HG03045 (cell line): ENCODE results near the gene AXL.

Experiments used
- ATAC-seq: cut with Tn5 transposase; IDR thresholded peaks from one replicate; pipeline ENCODE4 v1.9.1; 2021; ENCODE audit warnings: mild to moderate bottlenecking, moderate library complexity; ENCODE audit not compliant: unreplicated experiment

Gene AXL

GRCh38 chr19:41233748-41234240 lies 14.8 kb downstream of the AXL start:
- ATAC-seq: no peak

- no peak for ATAC-seq
Measured at GRCh38 chr19:41234512-41235168, 15.6 kb downstream of the AXL start.

- no peak for ATAC-seq
Measured at GRCh38 chr19:41235480-41235879, 16.5 kb downstream of the AXL start.

DNA sequence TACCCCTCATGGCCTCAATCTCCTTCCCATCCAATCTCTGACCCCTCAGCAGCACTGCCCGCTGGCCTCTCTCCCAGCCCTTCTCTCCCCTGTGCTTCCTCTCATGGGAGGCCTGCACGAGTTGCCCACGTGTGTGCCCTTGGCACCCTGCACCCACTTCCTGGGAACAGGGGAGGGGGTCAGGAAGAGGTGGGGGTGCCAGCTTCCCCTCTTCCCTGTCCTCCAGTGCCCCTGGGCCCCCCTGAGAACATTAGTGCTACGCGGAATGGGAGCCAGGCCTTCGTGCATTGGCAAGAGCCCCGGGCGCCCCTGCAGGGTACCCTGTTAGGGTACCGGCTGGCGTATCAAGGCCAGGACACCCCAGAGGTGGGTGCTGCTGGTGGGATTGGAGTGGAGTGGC lies 19.2 kb downstream of the AXL start:
- no peak for ATAC-seq

- no peak for ATAC-seq
Measured at GRCh38 chr19:41239363-41239762, 20.3 kb downstream of the AXL start.

DNA sequence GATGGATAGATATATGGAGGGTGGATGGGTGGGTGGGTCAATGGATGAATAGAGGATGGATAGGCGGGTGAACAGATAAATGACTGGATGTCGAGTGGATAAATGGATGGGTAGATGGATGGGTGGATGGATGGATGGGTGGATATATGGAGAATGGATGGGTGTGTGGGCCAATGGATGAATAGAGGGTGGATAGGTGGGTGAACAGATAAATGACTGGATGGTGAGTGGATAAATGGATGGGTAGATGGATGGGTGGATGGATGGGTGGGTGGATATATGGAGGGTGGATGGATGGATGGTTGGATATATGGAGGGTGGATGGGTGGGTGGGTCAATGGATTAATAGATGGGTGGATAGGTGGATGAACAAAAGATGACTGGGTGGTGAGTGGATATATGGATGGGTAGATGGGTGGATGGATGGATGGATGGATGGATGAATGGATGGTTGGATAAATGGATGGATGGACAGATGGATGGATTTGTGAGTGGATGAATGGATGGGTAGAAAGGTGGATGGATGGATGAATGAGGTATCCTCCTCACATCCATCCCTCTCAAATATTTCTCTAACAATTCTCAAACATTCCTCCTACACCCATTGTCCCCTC lies 21.0 kb downstream of the AXL start:
- no peak for ATAC-seq

DNA sequence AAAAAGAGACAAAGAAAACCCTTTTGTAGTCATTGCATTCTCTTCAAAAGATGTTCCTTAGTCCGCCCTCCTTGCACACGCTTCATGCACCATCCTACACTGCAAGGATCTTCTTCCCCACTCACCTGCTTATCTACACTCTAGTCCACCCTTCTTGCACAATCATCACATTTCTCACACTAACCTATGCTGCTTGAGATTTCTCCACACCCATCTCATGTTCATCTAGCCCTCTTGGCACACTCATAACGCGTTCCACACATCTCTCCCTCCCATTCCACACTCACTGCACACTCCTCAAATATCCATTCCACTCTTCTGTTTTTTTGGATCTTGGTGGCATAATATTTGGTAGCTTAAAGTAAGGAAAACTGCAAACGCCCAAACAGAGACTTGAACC lies 22.8 kb downstream of the AXL start:
- ATAC-seq: no peak

DNA sequence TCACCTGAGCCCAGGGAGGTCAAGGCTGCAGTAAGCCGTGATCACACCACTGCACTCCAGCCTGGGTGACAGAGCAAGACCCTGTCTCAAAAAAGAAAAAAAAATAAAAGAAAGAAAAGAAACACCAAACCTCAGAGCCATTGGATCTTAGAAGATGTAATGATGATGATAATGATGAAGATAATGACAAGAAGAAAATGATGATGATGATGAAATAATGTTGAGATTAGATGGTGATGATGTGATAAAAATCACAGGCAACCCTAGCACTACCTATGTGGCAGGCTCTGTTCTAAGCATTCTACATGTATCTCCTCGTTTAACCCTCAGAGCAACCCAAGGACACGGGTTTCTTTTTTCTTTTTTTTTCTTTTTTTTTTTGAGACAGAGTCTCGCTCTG lies 25.1 kb downstream of the AXL start:
- ATAC-seq: no peak

GRCh38 chr19:41245843-41246242 lies 26.8 kb downstream of the AXL start:
- ATAC-seq: no peak

GRCh38 chr19:41248895-41249294 lies 29.9 kb downstream of the AXL start:
- no peak for ATAC-seq

DNA sequence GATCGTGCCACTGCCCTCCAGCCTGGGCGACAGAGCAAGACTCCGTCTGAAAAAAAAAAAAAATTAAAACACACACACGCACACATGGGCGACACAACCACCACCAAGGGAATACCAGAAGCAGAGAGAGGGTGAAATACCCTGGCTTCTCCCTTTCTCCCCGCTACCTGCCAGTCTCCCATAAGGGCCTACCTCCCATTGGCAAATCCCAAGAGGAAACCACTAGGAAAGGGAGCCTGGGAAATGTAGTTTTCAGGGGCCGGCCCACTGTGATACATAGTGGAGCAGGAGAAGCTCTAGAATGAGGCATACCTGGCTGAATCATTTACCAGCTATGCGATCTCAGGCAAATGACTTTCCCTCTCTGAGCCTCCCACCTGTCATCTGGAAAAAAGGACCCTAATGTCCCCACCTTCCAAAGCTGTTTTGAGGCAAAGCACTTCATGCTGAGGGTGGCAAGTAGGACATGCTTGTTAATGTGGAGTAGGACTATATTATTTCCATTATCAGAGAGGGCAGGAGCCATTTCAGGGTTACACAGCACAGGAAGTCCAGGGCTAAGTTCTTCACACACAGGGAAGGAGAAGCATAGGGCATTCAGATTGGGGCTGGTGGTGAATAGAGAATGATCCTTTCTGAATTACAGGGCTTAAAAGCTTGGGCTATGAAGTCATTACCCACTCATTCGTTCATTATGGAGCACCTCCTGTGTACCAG lies 30.8 kb downstream of the AXL start:
- ATAC-seq: no peak

- ATAC-seq: no peak
Measured at GRCh38 chr19:41253660-41254059, 34.6 kb downstream of the AXL start.

- no peak for ATAC-seq
Measured at GRCh38 chr19:41255171-41255570, 36.1 kb downstream of the AXL start.

DNA sequence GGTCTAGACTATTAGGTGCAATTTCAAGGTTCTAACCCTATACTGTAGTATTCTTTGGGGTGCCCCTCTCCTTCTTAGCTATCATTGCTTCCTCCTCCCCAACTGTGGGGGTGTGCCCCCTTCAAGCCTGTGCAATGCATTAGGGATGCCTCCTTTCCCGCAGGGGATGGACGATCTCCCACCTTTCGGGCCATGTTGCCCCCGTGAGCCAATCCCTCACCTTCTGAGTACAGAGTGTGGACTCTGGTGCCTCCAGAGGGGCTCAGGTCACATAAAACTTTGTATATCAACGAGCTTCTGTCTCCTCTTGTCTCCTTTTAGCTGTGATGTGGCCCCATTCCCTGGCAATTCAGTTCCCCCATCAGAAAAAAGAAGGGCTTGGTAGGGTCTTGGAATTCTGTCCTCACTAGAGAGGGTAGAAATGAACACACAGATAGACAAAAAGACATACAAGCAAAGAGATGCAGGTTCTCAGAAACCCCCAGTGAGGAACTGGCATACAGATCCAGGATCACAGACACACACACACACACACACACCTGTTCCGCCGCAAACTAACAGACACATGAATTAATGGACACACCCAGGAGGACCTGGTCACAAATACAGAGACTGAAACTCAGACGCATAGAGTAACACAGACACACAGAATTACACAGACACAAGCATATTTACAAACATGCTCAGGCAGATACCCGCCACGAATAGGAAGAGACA lies 42.6 kb downstream of the AXL start:
- ATAC-seq: no peak

DNA sequence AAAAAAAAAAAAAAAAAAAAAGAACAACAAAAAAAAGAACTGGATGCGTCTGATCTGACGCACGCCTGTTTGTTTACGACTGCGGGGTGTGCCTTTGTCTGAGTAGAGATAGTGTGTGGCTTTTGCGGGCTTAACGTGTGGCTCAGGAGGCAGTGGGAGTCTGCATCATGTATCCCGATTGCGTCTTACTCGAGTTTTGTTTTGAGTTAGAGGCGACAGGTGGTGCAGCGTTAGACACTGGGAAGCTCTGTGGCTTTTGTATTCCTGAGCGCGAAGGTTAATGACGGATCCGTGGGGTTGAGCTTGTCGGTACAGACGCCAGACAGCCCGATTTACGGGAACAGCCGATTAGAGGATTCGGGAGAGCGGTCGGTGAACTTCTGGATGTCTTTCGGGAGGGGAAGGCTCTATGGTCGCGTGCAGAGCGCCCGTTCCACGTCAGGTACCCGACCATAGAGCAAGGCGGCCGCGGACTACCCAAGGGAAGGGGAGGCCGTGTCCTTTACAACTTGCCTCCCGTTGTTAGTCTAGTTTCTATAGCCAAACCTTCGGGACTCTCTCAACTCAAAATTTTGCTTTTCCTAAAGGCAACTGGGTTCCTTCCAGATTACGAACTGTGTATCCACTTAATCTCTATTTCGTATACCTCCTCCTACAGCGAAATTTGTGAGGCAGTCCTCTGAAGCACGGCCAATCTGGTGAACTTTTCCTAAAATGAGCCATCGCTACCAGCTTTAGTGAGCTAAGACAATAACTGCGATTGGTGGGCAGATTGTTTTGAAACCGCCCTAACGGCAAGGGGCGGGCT lies 44.2 kb downstream of the AXL start:
- peak; percentile 7 for ATAC-seq

DNA sequence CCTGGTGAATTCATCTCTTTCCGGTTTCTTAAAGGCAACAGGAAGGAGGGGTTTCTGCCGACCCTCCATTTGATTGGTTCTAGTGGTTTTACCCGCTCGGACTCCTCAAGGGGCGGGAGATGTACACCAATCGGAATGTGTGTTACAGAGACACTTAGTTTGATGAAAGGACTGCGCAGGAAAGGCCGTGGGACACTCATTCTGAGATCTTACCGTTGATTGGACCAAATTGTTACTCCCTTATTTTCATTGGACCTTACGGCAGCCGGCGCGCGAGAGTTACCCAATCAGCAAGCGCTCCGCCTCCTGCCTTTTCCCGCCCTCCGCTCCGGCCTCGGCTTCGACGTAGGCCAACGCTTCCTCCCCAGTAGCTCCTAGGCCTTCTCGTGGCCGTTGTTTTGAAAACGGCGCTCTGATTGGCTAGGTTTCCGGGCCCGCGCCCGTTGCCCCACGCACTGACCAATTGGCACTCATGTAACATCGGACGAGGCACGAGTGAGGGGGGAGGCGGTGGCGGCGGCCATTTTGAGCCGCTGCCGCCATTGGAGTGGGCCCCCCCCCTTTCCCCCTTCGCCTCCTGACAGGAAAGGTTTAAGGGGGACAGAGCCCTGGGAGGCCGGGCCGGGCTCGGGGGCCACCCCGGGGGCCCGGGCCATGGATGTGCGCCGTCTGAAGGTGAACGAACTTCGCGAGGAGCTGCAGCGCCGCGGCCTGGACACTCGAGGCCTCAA lies 45.0 kb downstream of the AXL start, which contains the start of gene HNRNPUL1:
HNRNPUL1 (plus strand) TSS at position 523 of the 731 bp plus-strand sequence; CDS start at position 655, 132 bp downstream.
- peak; percentile 68 for ATAC-seq

GRCh38 chr19:41264581-41265394 lies 45.8 kb downstream of the AXL start:
- ATAC-seq: no peak

GRCh38 chr19:41265395-41266153 lies 46.6 kb downstream of the AXL start:
- no peak for ATAC-seq
